ENCODE results near the gene IL20.

Gene IL20, protein sequence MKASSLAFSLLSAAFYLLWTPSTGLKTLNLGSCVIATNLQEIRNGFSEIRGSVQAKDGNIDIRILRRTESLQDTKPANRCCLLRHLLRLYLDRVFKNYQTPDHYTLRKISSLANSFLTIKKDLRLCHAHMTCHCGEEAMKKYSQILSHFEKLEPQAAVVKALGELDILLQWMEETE

DNA sequence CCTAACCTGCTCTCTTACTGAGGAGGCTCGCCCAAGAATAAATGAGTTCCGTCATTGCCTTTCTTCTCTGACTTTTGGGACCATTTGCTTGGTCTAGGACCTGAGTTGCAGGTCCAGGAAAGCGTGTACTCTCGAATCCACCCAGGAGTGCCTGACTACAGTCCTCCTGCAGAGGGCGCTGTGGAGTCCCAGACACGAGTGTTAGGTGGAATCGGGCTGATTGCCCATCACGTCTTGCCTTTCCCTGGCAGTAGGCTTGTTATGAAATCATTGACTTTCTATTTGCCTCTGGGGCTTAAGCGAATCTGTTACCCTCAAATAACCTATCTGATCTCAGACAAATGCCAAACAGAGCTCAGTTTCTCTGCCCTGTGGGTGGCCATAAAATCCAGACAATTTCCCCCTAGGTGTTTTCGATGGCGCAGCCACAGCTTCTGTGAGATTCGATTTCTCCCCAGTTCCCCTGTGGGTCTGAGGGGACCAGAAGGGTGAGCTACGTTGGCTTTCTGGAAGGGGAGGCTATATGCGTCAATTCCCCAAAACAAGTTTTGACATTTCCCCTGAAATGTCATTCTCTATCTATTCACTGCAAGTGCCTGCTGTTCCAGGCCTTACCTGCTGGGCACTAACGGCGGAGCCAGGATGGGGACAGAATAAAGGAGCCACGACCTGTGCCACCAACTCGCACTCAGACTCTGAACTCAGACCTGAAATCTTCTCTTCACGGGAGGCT, at the start of gene IL20:
Gene IL20, plus strand, starts transcription at position 685 of the 733 bp plus-strand sequence. CDS start 230 bp downstream, outside the sequence.
- H3K4me3 ChIP-seq (ENCODE audit: low read depth, low read length), result no peak within 1 kb of the TSS

DNA sequence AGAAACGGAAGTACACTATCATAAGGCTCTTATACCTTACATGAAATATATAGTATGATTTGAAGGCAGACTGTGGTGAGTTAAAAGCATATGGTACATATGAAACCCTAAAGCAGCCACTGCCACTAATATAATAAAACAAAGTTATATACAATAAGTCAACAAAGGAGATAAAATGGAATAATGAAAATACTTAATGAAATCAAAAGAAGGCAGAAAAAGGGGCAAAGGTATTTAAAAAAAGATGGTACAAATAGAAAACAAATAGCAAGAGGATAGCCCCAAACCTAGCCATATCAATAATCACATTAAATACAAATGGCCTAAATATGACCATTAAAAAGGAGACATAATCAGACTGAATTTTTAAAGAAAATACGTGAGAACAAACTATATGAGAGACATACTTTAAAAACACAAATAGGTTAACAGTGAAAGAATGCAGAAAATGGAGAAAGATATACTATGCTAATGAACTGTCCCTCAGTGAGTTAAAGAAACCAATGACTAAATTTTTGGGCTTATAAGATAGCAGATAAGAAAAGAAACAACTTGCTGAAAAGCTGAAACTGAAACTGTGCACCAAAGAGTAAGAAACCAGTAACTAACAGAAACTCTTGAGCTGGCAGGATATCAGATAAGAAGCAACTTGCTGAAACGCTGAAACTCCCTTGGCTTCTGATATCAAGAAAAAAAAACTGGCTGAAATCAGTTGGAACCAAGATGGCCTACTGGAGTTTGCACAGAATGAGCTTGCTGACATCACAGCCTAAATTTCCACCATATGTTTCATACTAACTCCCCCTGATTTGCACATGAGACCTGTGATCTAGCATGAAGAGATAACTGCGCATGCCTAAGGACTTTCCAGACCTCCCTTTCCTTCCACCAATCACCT, 48.8 kb upstream of the IL20 start:
- H3K4me3 ChIP-seq (ENCODE audit: low read depth, low read length), result no peak overlapping the region
- no peak for DNase-seq (ENCODE audit: low read depth)

More for the DNA sequence above, at the start of gene IL20:
- peak; percentile 56 for DNase-seq (ENCODE audit: low read depth)

DNA sequence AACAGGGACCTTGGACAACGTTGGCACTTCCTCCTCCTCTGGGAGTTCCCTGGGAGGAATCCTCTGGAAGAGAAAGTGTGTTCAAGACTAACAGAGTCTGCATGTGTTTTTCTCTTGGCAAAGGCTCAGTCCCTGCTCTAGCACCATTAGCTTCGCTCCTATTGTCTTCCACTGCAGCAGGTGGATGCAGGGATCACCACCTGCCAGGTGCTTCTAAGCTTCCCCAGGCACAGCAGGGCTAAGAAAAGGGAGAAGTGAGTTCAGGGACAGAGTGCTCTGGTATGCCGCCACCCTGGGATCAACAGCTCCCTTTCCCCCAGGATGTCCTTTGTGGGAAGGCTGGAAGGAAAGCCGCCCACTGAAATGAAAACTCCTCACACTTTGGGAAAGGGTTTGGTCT, 43.9 kb upstream of the IL20 start:
- DNase-seq (ENCODE audit: low read depth), result no peak
- H3K4me3 ChIP-seq (ENCODE audit: low read depth, low read length), result no peak overlapping the region

DNA sequence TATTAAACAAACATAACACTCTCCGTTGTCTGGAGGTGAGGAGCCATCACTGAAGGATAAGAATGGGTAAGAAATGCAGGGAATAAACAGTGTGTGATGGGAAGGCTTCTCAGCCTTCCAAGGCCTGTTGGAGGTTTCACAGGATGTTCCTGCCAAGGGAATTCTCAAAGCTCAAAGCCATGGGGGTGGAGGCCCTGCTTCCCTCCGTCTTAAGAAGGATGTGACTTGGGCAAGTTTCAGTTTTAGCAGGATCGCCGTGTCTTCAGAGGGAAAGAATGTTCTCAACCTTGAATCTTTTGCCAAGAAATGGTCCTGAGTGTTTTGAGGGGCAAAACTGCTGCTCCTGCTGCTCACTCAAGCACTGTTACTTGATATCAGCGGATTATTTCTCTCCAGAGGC, 41.7 kb upstream of the IL20 start:
- peak; percentile 71 for DNase-seq (ENCODE audit: low read depth)
- H3K4me3 ChIP-seq (ENCODE audit: low read depth, low read length), result no peak overlapping the region

DNA sequence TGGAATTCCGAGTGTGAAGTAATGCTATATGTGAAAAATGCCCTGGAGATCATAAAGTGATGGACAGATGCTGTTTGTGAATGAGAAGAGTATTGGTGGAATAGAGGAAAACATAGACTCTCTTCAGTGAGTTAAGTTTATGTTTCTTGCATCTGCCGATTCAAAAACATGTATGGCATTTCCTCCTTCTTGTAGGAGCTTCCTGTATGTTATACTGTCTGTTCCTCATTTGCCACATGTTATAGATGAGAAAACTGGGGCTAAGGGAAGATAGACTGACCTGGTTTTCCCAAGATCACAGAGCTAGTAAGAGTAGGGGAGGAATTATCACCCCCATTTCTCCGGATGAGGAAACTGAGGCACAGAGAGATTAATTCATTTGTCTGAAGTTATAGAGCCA, 41.1 kb upstream of the IL20 start:
- no peak for DNase-seq (ENCODE audit: low read depth)
- no peak overlapping the region for H3K4me3 ChIP-seq (ENCODE audit: low read depth, low read length)

DNA sequence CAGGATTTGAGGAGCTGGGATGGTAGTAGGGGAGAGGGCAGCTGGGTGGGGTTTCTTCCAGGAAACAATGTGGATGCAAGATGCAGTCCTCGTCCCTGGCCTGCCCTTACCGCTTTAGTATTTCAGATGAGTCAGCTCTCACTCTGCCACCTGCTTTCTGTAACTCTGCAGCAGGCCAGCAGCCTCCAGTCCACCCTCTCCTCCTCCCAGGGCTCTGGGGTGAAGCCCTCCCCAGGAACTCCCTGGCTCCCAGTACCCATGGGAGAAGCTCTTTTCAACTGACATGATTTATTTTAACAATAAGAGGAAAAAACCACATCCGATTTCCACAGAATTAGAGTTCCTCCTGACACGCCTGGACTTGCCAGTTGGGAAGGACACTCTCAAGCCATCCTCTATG, 39.0 kb upstream of the IL20 start:
- no peak overlapping the region for H3K4me3 ChIP-seq (ENCODE audit: low read depth, low read length)
- DNase-seq (ENCODE audit: low read depth), result no peak

DNA sequence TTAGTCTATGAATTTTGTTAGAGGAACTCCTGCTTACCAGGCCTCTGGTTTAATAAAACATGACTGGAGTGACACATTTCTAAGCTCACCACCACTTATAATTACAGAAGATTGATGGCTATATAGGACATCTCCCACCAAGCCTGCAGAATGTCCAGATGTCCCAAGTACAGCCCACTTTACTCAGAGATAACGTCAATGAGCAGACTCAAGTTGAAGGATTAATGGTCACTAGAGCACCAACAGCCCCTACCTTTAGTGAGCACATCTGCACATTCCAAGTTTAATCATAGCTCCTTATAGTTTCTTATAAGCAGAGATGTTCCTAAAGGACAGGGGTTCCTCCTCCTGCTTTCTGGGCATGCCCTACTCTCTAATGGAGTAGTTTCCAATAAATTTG, 37.4 kb upstream of the IL20 start:
- no peak for DNase-seq (ENCODE audit: low read depth)

DNA sequence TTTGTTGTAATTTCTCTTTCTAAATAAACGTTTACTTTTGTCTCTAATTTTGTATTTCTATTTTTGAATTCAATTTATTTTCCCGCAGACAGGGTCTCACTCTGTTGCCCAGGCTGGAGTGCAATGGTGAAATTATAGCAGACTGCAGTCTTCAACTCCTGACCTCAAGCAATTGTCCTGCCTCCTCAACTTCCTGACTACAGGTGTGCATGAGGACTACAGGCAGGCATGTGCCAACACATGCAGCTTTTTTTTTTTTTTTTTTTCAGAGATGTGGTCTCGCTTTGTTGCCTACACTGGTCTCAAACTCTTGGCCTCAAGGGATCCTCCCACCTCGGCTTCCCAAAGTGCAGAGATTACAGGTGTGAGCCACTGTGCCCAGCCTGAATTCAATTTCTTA, 36.7 kb upstream of the IL20 start:
- no peak overlapping the region for H3K4me3 ChIP-seq (ENCODE audit: low read depth, low read length)
- DNase-seq (ENCODE audit: low read depth), result no peak

More for the DNA sequence above, 37.4 kb upstream of the IL20 start:
- no peak overlapping the region for H3K4me3 ChIP-seq (ENCODE audit: low read depth, low read length)

DNA sequence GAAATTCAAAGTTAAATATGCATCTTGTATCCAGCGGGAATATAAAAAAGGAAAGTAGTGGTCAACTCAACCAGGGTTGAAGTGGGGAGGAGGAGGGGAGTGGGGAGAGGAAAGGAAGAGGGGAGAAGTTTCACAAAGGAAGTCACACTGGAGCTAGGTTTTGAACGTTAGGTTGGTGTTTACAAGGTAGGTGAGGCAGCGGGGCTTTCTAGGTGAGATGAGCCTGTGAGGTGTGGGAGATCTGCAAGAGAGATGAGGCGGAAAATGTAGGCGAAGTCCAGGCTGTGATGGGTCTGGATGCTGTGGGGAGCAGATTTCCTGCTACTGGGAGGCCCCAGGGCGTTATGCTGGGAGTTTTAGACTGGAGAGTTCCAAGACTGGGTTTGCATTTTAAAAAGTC, 36.1 kb upstream of the IL20 start:
- no peak for DNase-seq (ENCODE audit: low read depth)
- no peak overlapping the region for H3K4me3 ChIP-seq (ENCODE audit: low read depth, low read length)

DNA sequence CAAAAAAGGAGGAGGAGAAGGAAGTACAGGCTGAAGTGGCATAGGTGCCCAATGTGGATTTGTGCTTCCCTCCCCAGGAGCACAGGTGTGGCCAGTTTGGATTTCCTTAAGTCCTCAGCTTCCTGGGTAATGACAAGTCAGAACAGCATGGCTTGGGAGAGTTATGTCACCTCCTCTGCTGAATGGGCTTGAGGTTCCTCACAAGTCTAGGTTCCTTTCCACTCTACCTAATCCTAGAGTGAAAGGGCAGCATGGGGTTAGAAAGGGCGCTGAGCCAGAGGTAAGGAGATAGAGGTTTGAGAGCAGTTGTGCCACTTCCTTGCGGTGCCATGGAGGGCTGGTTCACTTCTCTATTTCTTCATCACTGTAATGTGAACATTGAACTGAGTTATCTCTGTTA, 35.5 kb upstream of the IL20 start:
- H3K4me3 ChIP-seq (ENCODE audit: low read depth, low read length), result no peak overlapping the region
- DNase-seq (ENCODE audit: low read depth), result no peak

DNA sequence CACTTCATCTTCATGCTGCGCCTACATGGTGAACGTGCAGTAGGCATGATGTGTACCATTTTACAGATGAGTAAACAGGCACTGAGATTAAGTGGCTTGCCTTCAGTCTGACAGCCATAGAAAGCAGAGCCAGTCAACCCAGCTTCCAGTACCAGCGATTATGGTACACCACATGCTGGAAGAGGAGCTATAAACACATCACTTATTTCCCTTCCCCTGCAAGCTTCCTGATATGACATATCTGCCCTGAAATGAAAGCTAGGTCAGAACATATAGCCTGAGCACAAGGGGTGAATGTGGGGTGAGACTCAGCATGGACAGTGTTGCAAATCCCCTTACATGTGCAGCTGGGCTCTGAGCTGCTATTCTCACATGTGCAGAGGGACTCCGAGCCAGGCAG, 33.8 kb upstream of the IL20 start:
- DNase-seq (ENCODE audit: low read depth), result no peak
- no peak overlapping the region for H3K4me3 ChIP-seq (ENCODE audit: low read depth, low read length)

DNA sequence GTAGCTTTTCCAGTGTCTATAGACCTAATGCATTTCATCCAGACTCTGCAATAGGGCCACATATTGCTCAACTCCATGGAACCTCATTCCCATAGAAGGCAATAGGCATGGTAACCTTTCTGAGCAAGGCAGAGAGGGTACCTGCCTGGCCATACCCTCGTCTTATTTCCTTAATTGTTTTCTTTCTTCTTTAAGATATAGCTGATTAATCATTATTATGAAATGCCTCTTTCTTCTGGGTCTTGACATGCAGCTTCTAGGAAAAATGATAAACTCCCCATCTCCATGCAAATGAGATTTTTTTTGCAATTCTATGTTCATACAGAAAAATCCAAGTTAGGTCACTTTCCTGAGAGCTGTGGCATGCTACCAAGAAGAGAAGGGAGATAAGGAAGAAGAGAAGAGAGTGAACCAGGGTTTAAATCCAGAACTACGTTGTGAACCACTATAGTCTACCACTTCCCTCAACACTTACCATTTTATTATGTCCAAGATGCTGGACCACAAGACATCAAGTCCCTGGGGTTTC, 33.0 kb upstream of the IL20 start:
- DNase-seq (ENCODE audit: low read depth), result no peak
- H3K4me3 ChIP-seq (ENCODE audit: low read depth, low read length), result no peak overlapping the region

DNA sequence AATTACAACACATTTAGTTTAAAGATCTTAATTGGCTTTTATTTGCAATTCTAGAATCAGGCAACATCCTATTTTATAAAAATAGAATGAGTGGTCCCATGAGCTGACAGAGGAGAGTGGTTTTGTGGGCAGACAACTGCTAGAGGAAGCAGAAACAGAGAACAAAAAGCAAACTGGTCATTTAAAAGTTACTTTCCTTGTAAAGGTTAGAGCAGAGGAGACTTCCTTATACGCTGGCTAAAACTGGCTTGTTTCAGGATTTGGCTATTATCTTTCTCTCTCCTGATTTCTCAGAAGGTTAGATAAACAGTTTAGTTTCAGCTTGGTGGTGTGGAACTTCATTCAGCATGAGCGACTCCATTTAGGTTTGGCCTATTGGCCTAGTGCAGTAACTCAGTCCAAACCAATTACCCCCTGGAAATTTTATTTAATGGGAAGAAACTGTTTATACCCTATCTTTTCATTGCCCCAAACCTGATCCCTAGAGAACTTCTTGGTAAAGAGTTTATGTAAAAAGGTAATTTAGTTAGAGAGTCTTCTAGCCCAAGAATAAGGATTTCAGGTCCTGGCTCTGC, 32.2 kb upstream of the IL20 start:
- H3K4me3 ChIP-seq (ENCODE audit: low read depth, low read length), result no peak overlapping the region
- no peak for DNase-seq (ENCODE audit: low read depth)

DNA sequence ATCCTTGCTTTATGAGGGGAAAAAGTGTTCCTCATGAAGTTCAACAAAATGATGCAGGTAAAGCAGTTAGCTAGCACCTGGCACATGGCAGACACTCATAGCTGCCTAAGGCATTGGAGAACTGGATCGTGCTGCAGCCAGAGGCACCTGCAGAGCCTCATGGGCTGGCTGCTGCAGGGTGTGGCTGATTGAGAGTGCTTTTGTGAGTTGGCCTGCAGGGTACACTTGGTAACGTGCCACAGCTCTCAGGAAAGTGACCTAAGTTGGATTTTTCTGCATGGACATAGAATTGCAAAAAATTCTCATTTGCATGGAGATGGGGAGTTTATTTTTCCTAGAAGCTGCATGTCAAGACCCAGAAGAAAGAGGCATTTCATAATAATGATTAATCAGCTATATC, 31.6 kb upstream of the IL20 start:
- no peak overlapping the region for H3K4me3 ChIP-seq (ENCODE audit: low read depth, low read length)
- no peak for DNase-seq (ENCODE audit: low read depth)

DNA sequence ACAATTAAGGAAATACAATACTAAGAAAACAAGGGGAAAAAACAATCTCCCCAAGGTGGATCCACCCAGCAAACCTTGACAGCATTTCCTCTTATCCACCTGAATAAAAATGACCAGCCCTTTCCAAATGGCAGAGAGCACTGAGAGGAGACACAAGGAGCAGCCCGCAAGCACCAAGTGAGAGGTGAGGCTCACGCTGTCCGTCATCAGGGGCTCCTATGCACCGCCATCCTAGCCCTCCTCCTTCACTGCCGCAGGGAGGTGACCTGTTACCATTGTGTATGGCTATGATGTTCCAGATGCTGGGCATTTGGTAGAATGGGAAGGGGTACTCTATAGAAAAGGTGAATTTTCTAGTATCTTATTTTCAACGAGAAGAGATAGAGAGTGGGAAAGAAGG, 31.2 kb upstream of the IL20 start:
- no peak overlapping the region for H3K4me3 ChIP-seq (ENCODE audit: low read depth, low read length)
- DNase-seq (ENCODE audit: low read depth), result no peak

DNA sequence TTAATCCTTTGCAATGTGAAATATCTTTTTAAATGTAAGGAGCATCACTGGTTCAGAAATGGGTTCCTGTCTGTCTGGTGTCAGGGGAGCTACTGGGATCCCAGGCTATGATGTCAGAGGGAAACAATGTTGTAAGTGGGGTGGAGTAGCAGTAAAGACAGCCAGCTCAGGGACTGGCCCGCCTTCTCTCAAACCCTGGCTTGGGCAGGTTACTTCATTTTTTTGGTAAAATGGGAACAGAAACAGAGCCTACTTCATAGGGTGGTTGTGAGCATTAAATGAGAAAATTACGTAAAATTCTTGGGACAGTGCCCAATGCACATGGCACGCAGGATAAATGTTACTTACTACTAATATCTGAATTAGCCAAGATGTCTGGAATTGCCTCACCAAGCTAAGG, 30.7 kb upstream of the IL20 start:
- no peak for DNase-seq (ENCODE audit: low read depth)
- H3K4me3 ChIP-seq (ENCODE audit: low read depth, low read length), result no peak overlapping the region

DNA sequence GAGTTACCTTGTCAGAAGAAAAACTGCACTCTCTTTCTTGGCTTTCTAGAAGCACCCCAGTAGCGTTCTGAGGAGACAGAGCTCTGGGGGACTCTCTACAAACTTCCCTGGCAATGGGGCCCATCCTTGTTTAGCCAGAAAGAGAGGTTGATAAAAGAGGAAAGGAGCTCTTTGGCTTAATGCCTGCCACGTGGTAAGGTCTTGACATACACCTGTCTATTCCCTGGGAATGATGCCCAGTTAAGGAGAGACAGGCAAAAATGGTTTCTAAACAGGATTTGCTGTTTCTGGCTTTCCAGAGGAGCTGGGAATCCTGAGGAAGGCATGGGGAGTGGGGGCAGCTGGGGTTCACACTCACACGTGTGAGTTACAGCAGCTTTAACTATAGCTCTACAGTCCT, 30.2 kb upstream of the IL20 start:
- no peak overlapping the region for H3K4me3 ChIP-seq (ENCODE audit: low read depth, low read length)

DNA sequence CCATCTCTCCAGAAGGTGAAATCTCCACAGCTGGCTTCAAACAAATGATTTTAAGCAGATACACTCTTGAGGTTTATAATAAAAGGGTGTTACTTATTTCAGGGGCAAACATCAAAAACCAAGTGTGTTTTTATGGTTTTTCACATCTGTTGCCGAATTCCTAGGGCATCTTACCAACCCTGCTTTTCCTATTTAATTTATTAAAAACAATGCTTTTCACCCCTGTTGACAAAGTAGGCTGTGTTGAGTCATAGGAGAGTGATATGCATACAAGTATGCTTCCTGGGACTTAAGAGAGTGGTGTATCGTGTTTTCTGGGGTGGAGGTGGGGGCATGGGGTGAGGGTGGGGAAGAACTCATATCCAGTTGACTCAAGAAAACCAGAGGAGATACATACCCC, 29.3 kb upstream of the IL20 start:
- DNase-seq (ENCODE audit: low read depth), result no peak
- H3K4me3 ChIP-seq (ENCODE audit: low read depth, low read length), result no peak overlapping the region

More for the DNA sequence above, 30.2 kb upstream of the IL20 start:
- no peak for DNase-seq (ENCODE audit: low read depth)

DNA sequence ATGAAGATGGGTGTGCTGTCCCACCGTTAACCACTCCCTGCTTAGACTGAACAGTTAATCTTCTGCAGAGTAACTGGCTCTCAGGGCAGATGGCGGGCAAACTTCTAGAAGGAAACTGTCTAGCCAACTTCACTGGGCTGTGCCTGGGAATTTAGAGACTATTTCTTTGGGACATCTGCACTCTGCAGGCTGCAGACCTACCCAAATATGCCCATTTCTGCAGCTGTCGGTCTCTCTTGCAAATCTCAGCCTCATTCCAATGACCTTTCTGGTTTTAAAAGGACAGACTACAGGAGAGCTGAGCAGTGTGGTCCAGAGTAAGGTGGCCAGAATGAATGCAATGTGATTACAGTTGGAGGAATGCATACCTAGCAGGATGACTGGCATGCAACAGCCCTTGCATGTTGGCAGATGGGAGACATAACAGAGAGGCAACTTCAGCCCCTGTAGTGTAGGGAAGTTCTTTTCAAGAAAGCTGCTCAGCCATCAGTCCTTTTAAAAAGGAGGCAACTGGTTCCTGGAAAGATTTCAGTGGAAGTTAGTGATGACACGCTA, 26.3 kb upstream of the IL20 start:
- no peak overlapping the region for H3K4me3 ChIP-seq (ENCODE audit: low read depth, low read length)
- DNase-seq (ENCODE audit: low read depth), result no peak

DNA sequence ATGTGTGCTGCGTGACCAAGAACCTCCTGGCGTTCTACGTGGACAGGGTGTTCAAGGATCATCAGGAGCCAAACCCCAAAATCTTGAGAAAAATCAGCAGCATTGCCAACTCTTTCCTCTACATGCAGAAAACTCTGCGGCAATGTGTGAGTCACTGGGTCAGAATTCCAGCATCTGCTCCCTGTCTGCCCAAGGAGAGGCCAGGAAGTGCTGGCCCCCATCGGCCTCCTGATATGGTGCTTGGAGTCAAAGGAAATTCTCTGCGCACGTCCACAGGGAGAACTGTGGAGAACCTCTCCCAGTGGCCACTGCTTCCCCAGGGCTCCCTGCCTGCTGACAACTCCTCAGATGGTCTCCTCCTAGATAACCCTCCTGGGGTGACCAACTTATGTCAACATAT, 25.6 kb upstream of the IL20 start:
- DNase-seq (ENCODE audit: low read depth), result no peak

More for the DNA sequence above, 25.6 kb upstream of the IL20 start:
- H3K4me3 ChIP-seq (ENCODE audit: low read depth, low read length), result no peak overlapping the region
